ENCODE measurements around the gene KCNQ1. TPM values are rescaled to one million over a fixed set of nuclear protein-coding genes. Genes with fewer than 3 reads are reported as not detected.

Gene KCNQ1
- total and polyA plus RNA-seq, 9 of the 15 experiments (the other 6 are each of a cell fraction or from before 2014, with no cell fraction given) = 0.44 TPM; not detected in 8

- Histone ChIP-seq H3K9ac (ENCODE audit: insufficient read depth in 1 of 2, low read depth in 2 of 2, low read length in 2 of 2) (peak overlapping the region in 1 of 2 experiments; percentile 63; a peak in 2 of 4 replicates), H3K9me3 (replicated peaks; ENCODE audit: control insufficient read depth, insufficient read depth, low read depth, low read length) (peaks cover 2% of the 10 kb centered on the region; the same call in 1 of the 2 replicates), H3K9me1 (ENCODE audit: control insufficient read depth, insufficient read depth, low read length) (no peaks in the 10 kb centered on the region), H3K4me3 (no peak overlapping the region), H3K4me2 (ENCODE audit: insufficient read depth, low read length) (no peak overlapping the region), H3K27ac (ENCODE audit: extremely low read depth, low read depth, low read length) (peak overlapping the region; percentile 84; the same call in 2 of the 3 replicates), H3K27me3 (ENCODE audit: control insufficient read depth in 2 of 2, insufficient read depth in 2 of 2, low read length in 2 of 2) (no peaks in the 10 kb centered on the region), H3K4me1 (replicated peaks in 1 of 2; ENCODE audit: control insufficient read depth in 2 of 2, insufficient read depth in 2 of 2, low read length in 2 of 2) (peaks cover 43 to 50% of the 10 kb centered on the region in 2 experiments), H3K79me2 (ENCODE audit: control insufficient read depth, insufficient read depth, low read length) (no peaks in the 10 kb centered on the region), H2AFZ (ENCODE audit: low read depth, low read length) (peak overlapping the region; percentile 96), H4K20me1 (replicated peaks; ENCODE audit: control insufficient read depth, insufficient read depth, low read length) (no peaks in the 10 kb centered on the region), H3K36me3 (ENCODE audit: control insufficient read depth, insufficient read depth, low read length) (no peaks in the 10 kb centered on the region)
- intact Hi-C loops (cut with micrococcal nuclease) = no loop called here
- no peak for ATAC-seq
- no TSS peak for BruUV-seq (replicated peaks)
- no peak for FAIRE-seq
- 52% methylated on average over 2 of the region's 2 CpGs for WGBS (ENCODE audit: insufficient coverage, low coverage, missing lambda C conversion rate)
- ChIA-PET POLR2A (interaction anchor here (0.6 kb wide), 2 partner anchors 28 to 51 kb away, joined by 3 read pairs; no protein-coding TSS in a partner anchor), CTCF (ENCODE audit: low intra/inter-chr PET ratio) (no interaction called here)
- no peak for DNase-seq (ENCODE audit: extremely low read depth in 1 of 4, low spot score in 3 of 4)
- TF ChIP-seq ELK1 (CRISPR knock-in tag; IDR thresholded peaks at IDR 0.05) = no peak
- no peak for TF ChIP-seq MEF2D (tag; conservative IDR thresholded peaks at IDR 0.05; ENCODE audit: low read depth)
- TF ChIP-seq ZNF668 (CRISPR knock-in tag; IDR thresholded peaks at IDR 0.05) = no peak
- no peak for TF ChIP-seq RBM22 (IDR thresholded peaks at IDR 0.05; ENCODE audit: low read depth, low read length, poor library complexity, severe bottlenecking)
- no peak for TF ChIP-seq ZNF778 (CRISPR knock-in tag; IDR thresholded peaks at IDR 0.05)
- no peak for TF ChIP-seq HDAC1 (IDR thresholded peaks at IDR 0.05)
- no peak for TF ChIP-seq MLX (CRISPR knock-in tag; conservative IDR thresholded peaks at IDR 0.05)
- TF ChIP-seq BRD4 (IDR thresholded peaks at IDR 0.05) = no peak
- TF ChIP-seq CBX5 (IDR thresholded peaks at IDR 0.05; ENCODE audit: borderline replicate concordance, low read depth) = no peak
- TF ChIP-seq NR0B1 (IDR thresholded peaks at IDR 0.05; ENCODE audit: partially characterized antibody) = no peak
- TF ChIP-seq ZFP1 (CRISPR knock-in tag; IDR thresholded peaks at IDR 0.05) = no peak
- TF ChIP-seq ZNF695 (CRISPR knock-in tag; IDR thresholded peaks at IDR 0.05) = no peak
- TF ChIP-seq ZC3H4 (CRISPR knock-in tag; IDR thresholded peaks at IDR 0.05; ENCODE audit: borderline replicate concordance) = no peak
- no peak for TF ChIP-seq SAFB (IDR thresholded peaks at IDR 0.05; ENCODE audit: borderline replicate concordance, low read depth, low read length)
- TF ChIP-seq ETV6 (IDR thresholded peaks at IDR 0.05; ENCODE audit: borderline replicate concordance in 1 of 2, low read depth in 2 of 2, low read length in 1 of 2) = no peak
- TF ChIP-seq ETV6 (CRISPR knock-in tag; IDR thresholded peaks at IDR 0.05; ENCODE audit: borderline replicate concordance) = no peak
- no peak for TF ChIP-seq ZNF589 (CRISPR knock-in tag; IDR thresholded peaks at IDR 0.05; ENCODE audit: low read depth)
- in situ Hi-C loops (cut with MboI) = no loop called here
Measured at GRCh38 chr11:2782769-2783168, 338.0 kb downstream of the KCNQ1 start.
